Fibroblast of lung (primary cell): Measurements from ENCODE around the gene ZNF576. TPM values are rescaled to one million over a fixed set of nuclear protein-coding genes. Genes with fewer than 3 reads are reported as not detected.
A peak's percentile ranks its signal among the peaks of the same experiment; 100 is the strongest.

ENCODE experiments used
- DNase-seq, 2 donors: peaks; one replicate each; pipeline versions ENCODE4 v3.0.0 to v3.0.0-alpha.2; 2010; ENCODE audit warnings: low read depth in 2 of 2
- H2AFZ ChIP-seq: 2 replicates; pipeline ENCODE4 v1.5.1; 2012; ENCODE audit warnings: low read length, control low read depth, inconsistent platforms
- H3K27ac ChIP-seq: 2 replicates; pipeline ENCODE4 v1.5.1; 2011; ENCODE audit warnings: low read length, control low read depth; ENCODE audit not compliant: insufficient read depth
- H3K27me3 ChIP-seq: 2 replicates; pipeline ENCODE4 v1.5.1; 2011; ENCODE audit warnings: mild to moderate bottlenecking, low read length; ENCODE audit not compliant: control insufficient read depth, insufficient read depth
- H3K36me3 ChIP-seq: 2 replicates; pipeline ENCODE4 v1.5.1; 2011; ENCODE audit warnings: low read length; ENCODE audit not compliant: control insufficient read depth, insufficient read depth
- H3K4me1 ChIP-seq: 2 replicates; pipeline ENCODE4 v1.5.1; 2011; ENCODE audit warnings: low read length; ENCODE audit not compliant: control insufficient read depth, insufficient read depth; ENCODE audit errors: extremely low read depth
- H3K4me2 ChIP-seq: 2 replicates; pipeline ENCODE4 v1.5.1; 2011; ENCODE audit warnings: low read length, control low read depth; ENCODE audit not compliant: insufficient read depth; ENCODE audit errors: extremely low read depth
- H3K4me3 ChIP-seq, 4 experiments: fragments of 200-600 bp in 1 of 4; sonication (generic) in 1 of 4; replicated peaks in 1 of 4; 2 replicates each; pipeline ENCODE4 v1.5.1; 2011 to 2016; ENCODE audit warnings: low read length in 4 of 4, low read depth in 3 of 4, mild to moderate bottlenecking in 3 of 4, control low read depth in 2 of 4, inconsistent platforms in 1 of 4, mixed read lengths in 1 of 4; ENCODE audit not compliant: insufficient read depth in 1 of 4; ENCODE audit errors: control extremely low read depth in 1 of 4
- H3K79me2 ChIP-seq: 2 replicates; pipeline ENCODE4 v1.5.1; 2012; ENCODE audit warnings: mild to moderate bottlenecking, low read length, inconsistent platforms; ENCODE audit not compliant: control insufficient read depth, insufficient read depth
- H3K9ac ChIP-seq: 2 replicates; pipeline ENCODE4 v1.5.1; 2011; ENCODE audit warnings: mild to moderate bottlenecking, low read length, control low read depth; ENCODE audit not compliant: insufficient read depth
- H3K9me3 ChIP-seq: 2 replicates; pipeline ENCODE4 v1.5.1; 2012; ENCODE audit warnings: low read depth, low read length; ENCODE audit not compliant: control insufficient read depth, insufficient read depth
- H4K20me1 ChIP-seq: 2 replicates; pipeline ENCODE4 v1.5.1; 2011; ENCODE audit warnings: low read length; ENCODE audit not compliant: control insufficient read depth, insufficient read depth; ENCODE audit errors: extremely low read depth
- CTCF ChIP-seq, 2 donors: IDR thresholded peaks in 1 of 2; conservative IDR thresholded peaks in 1 of 2; 1 replicate in 1 of 2; 2 replicates in 1 of 2; pipeline ENCODE4 v1.5.1; 2011 to 2012; ENCODE audit warnings: low read length in 2 of 2, control low read depth in 1 of 2, inconsistent platforms in 1 of 2, low read depth in 1 of 2, mild to moderate bottlenecking in 1 of 2
- EZH2 ChIP-seq: IDR thresholded peaks from 2 replicates; pipeline ENCODE4 v1.5.1; 2012; ENCODE audit warnings: low read length, control low read depth, mild to moderate bottlenecking; ENCODE audit errors: missing control alignments
- polyA plus RNA-seq, 2 donors: library from polyadenylated mRNA; depleted of rRNA in 1 of 2; stranded (reverse) in 1 of 2; unstranded in 1 of 2; fragments of >200 nt; gene quantifications; 2 replicates each; pipeline ENCODE4 v1.2.1, GENCODE V29; 2011 to 2012; ENCODE audit warnings: missing spikeins in 1 of 2
- total RNA-seq: library from RNA; depleted of rRNA; stranded (reverse); fragments of >200 nt; gene quantifications from 2 replicates; pipeline ENCODE4 v1.2.1, GENCODE V29; 2014

The ZNF576 gene
- total and polyA plus RNA-seq, 2 donors (not counting 1 experiment from before 2014, with no cell fraction given) = 7.0 to 9.7 TPM

- H3K27me3 ChIP-seq = no peaks in the 10 kb centered on the region
- no peaks in the 10 kb centered on the region for H3K9me3 ChIP-seq
- H4K20me1 ChIP-seq = no peaks in the 10 kb centered on the region
- TF ChIP-seq EZH2 = no peak
- no peak for TF ChIP-seq CTCF (conservative IDR thresholded peaks at IDR 0.05 in 1 of 2, IDR thresholded peaks at IDR 0.05 in 1 of 2; ENCODE audit: low read depth in 1 of 2, low read length in 2 of 2)
- H3K27ac ChIP-seq = no peak overlapping the region
- no peak overlapping the region for H3K4me3 ChIP-seq
- H2AFZ ChIP-seq = no peak overlapping the region
- H3K79me2 ChIP-seq = no peaks in the 10 kb centered on the region
- no peaks in the 10 kb centered on the region for H3K4me1 ChIP-seq
- DNase-seq = no peak
- H3K9ac ChIP-seq = no peak overlapping the region
- no peak overlapping the region for H3K4me2 ChIP-seq
- peaks cover 6% of the 10 kb centered on the region for H3K36me3 ChIP-seq
Observed at GRCh38 chr19:43607238-43608205, 11.1 kb downstream of the ZNF576 start.

GRCh38 chr19:43609872-43610271, 13.5 kb downstream of the ZNF576 start:
- Histone ChIP-seq H3K4me1 (no peaks in the 10 kb centered on the region), H3K4me2 (no peak overlapping the region), H3K9ac (no peak overlapping the region), H3K27ac (no peak overlapping the region), H3K36me3 (peaks cover 9% of the 10 kb centered on the region), H3K9me3 (no peaks in the 10 kb centered on the region), H3K27me3 (no peaks in the 10 kb centered on the region), H2AFZ (no peak overlapping the region), H4K20me1 (no peaks in the 10 kb centered on the region), H3K79me2 (peaks cover 2% of the 10 kb centered on the region), H3K4me3 (no peak overlapping the region)
- TF ChIP-seq EZH2 (no peak), CTCF (conservative IDR thresholded peaks at IDR 0.05 in 1 of 2, IDR thresholded peaks at IDR 0.05 in 1 of 2; ENCODE audit: low read depth in 1 of 2, low read length in 2 of 2) (no peak)
- no peak for DNase-seq

GRCh38 chr19:43610493-43610892, 14.1 kb downstream of the ZNF576 start:
- no peaks in the 10 kb centered on the region for H3K9me3 ChIP-seq
- peak in 1 of 2 donors; percentile 9 for DNase-seq
- no peak overlapping the region for H3K9ac ChIP-seq
- no peak overlapping the region for H2AFZ ChIP-seq
- H4K20me1 ChIP-seq = no peaks in the 10 kb centered on the region
- no peak overlapping the region for H3K27ac ChIP-seq
- TF ChIP-seq EZH2 (no peak), CTCF (conservative IDR thresholded peaks at IDR 0.05 in 1 of 2, IDR thresholded peaks at IDR 0.05 in 1 of 2; ENCODE audit: low read depth in 1 of 2, low read length in 2 of 2) (no peak)
- H3K4me1 ChIP-seq = no peaks in the 10 kb centered on the region
- H3K27me3 ChIP-seq = no peaks in the 10 kb centered on the region
- H3K4me3 ChIP-seq = no peak overlapping the region
- peaks cover 9% of the 10 kb centered on the region for H3K36me3 ChIP-seq
- peaks cover 2% of the 10 kb centered on the region for H3K79me2 ChIP-seq
- H3K4me2 ChIP-seq = no peak overlapping the region
